Thoracic aorta (tissue), 2 donors: ENCODE measurements around the gene IDNK. TPM values are rescaled to one million over a fixed set of nuclear protein-coding genes. Genes with fewer than 3 reads are reported as not detected.
"Not testable (repeated sequence)": the region's sequence is repeated elsewhere in the genome, so short reads cannot be mapped to it uniquely, and the experiment has no call there.

Source experiments
- ATAC-seq: fragments of 150-250 bp; one replicate; pipeline ENCODE4 v1.8.0; 2017; ENCODE audit warnings: low read depth; ENCODE audit not compliant: insufficient number of reproducible peaks, low FRiP score
- DNase-seq: peaks from one replicate; pipeline ENCODE4 v3.0.0-alpha.2; 2020; ENCODE audit warnings: low spot score
- H3K27ac ChIP-seq, 2 donors: fragments of 200-600 bp; sonication (generic); 1 replicate in 1 of 2; 2 replicates in 1 of 2; pipeline ENCODE4 v1.5.1; 2016; ENCODE audit warnings: mild to moderate bottlenecking in 2 of 2, moderate library complexity in 2 of 2
- H3K27me3 ChIP-seq: fragments of 200-600 bp; sonication (generic); replicated peaks from 2 replicates; pipeline ENCODE4 v1.6.0; 2016; ENCODE audit warnings: mild to moderate bottlenecking; ENCODE audit not compliant: insufficient read depth
- H3K36me3 ChIP-seq: fragments of 200-600 bp; sonication (generic); one replicate; pipeline ENCODE4 v1.5.1; 2016
- H3K4me1 ChIP-seq, 2 donors: fragments of 200-600 bp; sonication (generic); 1 replicate in 1 of 2; 2 replicates in 1 of 2; pipeline versions ENCODE4 v1.5.1 to v1.6.0; 2016; ENCODE audit warnings: low read depth in 2 of 2, mild to moderate bottlenecking in 1 of 2; ENCODE audit not compliant: control insufficient read depth in 1 of 2
- H3K4me3 ChIP-seq: fragments of 200-600 bp; sonication (generic); 2 replicates; pipeline ENCODE4 v1.5.1; 2016; ENCODE audit warnings: mild to moderate bottlenecking
- H3K9me3 ChIP-seq: fragments of 200-600 bp; sonication (generic); 2 replicates; pipeline ENCODE4 v1.5.1; 2016
- CTCF ChIP-seq: fragments of 200-600 bp; sonication (generic); IDR thresholded peaks from one replicate; pipeline ENCODE4 v1.5.1; 2019; ENCODE audit warnings: antibody characterized with exemption
- total RNA-seq, 2 donors: library from RNA; depleted of rRNA; stranded (reverse); fragments of >200 nt; gene quantifications; one replicate each; pipeline versions ENCODE4 v1.1.0 to v1.2.3, GENCODE V29; 2016

IDNK gene
- total RNA-seq, 2 donors from 2014 or later = 1.4 to 2.1 TPM

- ATAC-seq (no peak), DNase-seq (no peak)
- H3K27ac ChIP-seq = no peak overlapping the region
- H3K4me1 ChIP-seq = peaks cover 5 to 10% of the 10 kb centered on the region in 2 donors
- no peaks in the 10 kb centered on the region for H3K36me3 ChIP-seq
- H3K27me3 ChIP-seq = no peaks in the 10 kb centered on the region
- no peak overlapping the region for H3K4me3 ChIP-seq
- no peak for TF ChIP-seq CTCF
- no peaks in the 10 kb centered on the region for H3K9me3 ChIP-seq
Observed at GRCh38 chr9:83588256-83588655, 34.7 kb upstream of the IDNK start.

- Histone ChIP-seq H3K27ac (no peak overlapping the region), H3K4me3 (no peak overlapping the region), H3K9me3 (no peaks in the 10 kb centered on the region), H3K36me3 (no peaks in the 10 kb centered on the region), H3K4me1 (no peaks in the 10 kb centered on the region), H3K27me3 (no peaks in the 10 kb centered on the region)
- TF ChIP-seq CTCF = peak; percentile 65
- ATAC-seq (no peak), DNase-seq (no peak)
Observed at GRCh38 chr9:83596899-83597504, 25.9 kb upstream of the IDNK start.

- H3K27me3 ChIP-seq = no peaks in the 10 kb centered on the region
- H3K4me3 ChIP-seq = no peak overlapping the region
- no peak overlapping the region for H3K27ac ChIP-seq
- no peaks in the 10 kb centered on the region for H3K4me1 ChIP-seq
- DNase-seq (no peak), ATAC-seq (peak; percentile 34)
- no peak for TF ChIP-seq CTCF
- no peaks in the 10 kb centered on the region for H3K36me3 ChIP-seq
- no peaks in the 10 kb centered on the region for H3K9me3 ChIP-seq
Observed at GRCh38 chr9:83598487-83598886, 24.5 kb upstream of the IDNK start.

- no peak overlapping the region for H3K27ac ChIP-seq
- DNase-seq (no peak), ATAC-seq (no peak)
- TF ChIP-seq CTCF = no peak
- H3K4me1 ChIP-seq = no peaks in the 10 kb centered on the region
- H3K4me3 ChIP-seq = no peak overlapping the region
- no peaks in the 10 kb centered on the region for H3K9me3 ChIP-seq
- H3K27me3 ChIP-seq = no peaks in the 10 kb centered on the region
- no peaks in the 10 kb centered on the region for H3K36me3 ChIP-seq
Observed at GRCh38 chr9:83599071-83599470, 23.9 kb upstream of the IDNK start.

GRCh38 chr9:83601463-83601862 lies 21.5 kb upstream of the IDNK start:
- Histone ChIP-seq H3K36me3 (no peaks in the 10 kb centered on the region), H3K4me3 (no peak overlapping the region), H3K4me1 (no peaks in the 10 kb centered on the region), H3K27me3 (no peaks in the 10 kb centered on the region), H3K27ac (no peak overlapping the region), H3K9me3 (no peaks in the 10 kb centered on the region)
- TF ChIP-seq CTCF = no peak
- no peak for DNase-seq
- ATAC-seq = no peak

- DNase-seq, ATAC-seq: not testable (repeated sequence)
Observed at GRCh38 chr9:83607620-83608019, 15.3 kb upstream of the IDNK start.

GRCh38 chr9:83613298-83613697 lies 9.6 kb upstream of the IDNK start:
- not testable (repeated sequence) for H3K36me3 ChIP-seq, H3K9me3 ChIP-seq, H3K27me3 ChIP-seq, ATAC-seq, H3K4me3 ChIP-seq, H3K27ac ChIP-seq, H3K4me1 ChIP-seq, DNase-seq

More at GRCh38 chr9:83607620-83608019, 15.3 kb upstream of the IDNK start:
- not testable (repeated sequence) for H3K27me3 ChIP-seq, H3K27ac ChIP-seq, H3K4me3 ChIP-seq, H3K4me1 ChIP-seq, H3K36me3 ChIP-seq, H3K9me3 ChIP-seq
